AG20443 (cell line): ENCODE results near the gene HNRNPU.
A peak's percentile ranks its signal among the peaks of the same experiment; 100 is the strongest.
"Not testable (repeated sequence)": the region's sequence is repeated elsewhere in the genome, so short reads cannot be mapped to it uniquely, and the experiment has no call there.

ENCODE experiments used
- DNase-seq: peaks from one replicate; pipeline ENCODE4 v3.0.0; 2012; ENCODE audit warnings: low spot score, mixed read lengths

HNRNPU gene

DNA sequence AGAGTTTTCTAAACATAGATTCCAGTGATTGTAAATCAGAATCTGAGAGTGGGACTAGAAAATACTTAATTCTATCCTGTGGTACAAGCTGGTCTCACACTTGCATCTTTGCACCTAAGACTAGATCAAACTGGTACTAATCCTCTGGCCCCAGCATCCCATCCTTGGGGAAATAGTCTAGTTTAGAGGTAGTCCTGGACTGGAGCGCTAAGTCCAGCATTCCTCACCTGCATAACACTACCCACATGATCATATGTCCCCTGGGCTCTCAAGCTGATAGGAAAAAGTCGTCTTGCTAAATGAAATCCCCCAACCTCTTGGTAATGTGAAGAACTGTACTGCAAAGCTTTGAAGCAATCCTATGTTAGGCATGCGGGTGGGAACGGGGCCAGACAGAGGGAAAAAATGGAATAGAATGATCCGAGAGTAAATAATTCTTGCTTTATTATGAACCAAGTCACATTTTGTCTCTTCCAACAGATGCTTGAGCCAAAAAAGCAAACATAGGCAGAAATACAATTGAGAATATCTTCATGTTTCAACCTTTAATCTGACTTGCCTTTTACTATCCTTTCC, 24.0 kb downstream of the HNRNPU start:
- no peak for DNase-seq

DNA sequence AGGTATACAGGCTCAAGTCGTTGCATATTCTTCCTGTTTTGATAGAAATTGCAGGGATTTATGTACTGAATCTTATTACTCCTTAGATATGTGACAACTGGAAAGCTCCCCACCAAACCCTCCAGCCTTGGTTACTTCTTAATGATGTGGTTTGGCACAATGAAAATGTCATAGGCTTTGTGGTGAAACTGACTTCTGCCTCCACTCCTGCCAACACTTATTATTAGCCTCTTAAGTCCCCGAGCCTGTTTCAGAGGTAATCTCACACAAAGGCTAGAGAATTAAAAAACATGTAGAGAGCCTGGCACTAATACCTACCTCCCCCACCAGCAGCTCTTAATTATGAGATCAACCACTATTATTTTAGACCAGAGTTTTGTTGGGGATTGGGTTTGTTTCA, 24.7 kb downstream of the HNRNPU start:
- DNase-seq = peak; percentile 17

DNA sequence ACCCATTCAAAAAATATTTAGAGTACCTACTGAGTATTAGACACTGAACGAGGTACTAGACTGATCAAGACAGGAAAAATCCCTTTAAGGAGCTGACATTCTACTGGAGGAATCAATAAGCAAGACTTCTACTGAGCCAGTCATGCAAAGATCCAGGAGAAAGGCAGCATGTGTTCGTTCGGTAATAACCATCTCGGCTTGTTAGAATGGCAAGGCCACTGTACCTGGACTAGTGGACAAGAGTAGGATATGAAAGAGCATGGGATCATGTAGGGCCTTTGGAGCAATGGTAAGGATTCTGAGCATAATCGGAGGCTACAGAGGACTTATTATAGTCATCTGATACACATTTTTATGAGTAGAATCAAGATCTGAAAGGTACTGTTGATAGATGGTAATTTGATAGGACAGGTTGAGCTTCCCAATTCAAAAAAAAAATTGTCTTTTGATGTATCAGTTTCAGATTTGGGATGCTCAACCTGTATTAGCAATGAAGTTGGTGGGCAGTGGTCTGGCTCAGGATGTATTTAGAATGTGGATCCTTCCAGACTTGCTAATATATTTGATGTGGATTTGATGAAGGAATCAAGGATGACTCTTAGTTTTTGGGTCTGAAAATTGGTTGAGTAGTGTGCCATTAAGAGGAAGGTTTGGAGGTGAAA, 26.6 kb downstream of the HNRNPU start:
- no peak for DNase-seq

DNA sequence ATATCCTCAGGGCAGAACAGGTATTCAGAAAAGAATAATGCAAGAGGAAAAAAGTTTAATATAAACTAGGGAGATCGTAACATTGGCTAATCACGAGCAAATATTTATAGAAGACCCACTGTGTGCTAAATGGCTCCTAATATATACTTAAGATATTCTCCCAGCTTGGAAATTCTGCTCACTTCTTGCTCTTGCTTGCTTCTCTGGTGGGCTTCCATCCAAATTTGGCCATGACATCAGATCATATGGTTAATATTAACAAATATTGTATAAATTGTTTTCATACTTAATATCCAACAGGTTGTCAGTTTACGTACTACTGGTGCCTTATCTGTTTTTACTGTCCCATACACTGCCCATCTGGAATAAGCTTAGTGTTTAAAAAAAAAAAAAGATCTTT, 27.8 kb downstream of the HNRNPU start:
- no peak for DNase-seq

DNA sequence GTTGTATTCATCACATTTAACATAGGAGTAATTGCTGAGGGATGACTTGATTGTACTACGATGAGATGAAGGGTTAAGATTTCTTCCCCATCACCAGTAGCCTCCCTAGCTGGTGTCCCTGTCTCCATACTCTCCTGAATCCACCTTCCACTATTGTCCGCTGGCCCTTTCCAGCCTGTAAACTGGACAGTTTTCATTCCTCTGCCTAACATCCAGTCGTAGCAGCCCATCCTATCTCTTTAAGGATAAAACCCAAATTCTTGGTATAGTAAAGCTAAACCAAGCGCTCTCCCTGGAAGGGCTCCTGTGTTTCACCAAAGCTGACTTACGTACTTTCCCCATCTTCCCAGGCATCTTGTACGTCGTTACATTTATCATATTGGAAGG, 28.2 kb downstream of the HNRNPU start:
- peak; percentile 45 for DNase-seq

DNA sequence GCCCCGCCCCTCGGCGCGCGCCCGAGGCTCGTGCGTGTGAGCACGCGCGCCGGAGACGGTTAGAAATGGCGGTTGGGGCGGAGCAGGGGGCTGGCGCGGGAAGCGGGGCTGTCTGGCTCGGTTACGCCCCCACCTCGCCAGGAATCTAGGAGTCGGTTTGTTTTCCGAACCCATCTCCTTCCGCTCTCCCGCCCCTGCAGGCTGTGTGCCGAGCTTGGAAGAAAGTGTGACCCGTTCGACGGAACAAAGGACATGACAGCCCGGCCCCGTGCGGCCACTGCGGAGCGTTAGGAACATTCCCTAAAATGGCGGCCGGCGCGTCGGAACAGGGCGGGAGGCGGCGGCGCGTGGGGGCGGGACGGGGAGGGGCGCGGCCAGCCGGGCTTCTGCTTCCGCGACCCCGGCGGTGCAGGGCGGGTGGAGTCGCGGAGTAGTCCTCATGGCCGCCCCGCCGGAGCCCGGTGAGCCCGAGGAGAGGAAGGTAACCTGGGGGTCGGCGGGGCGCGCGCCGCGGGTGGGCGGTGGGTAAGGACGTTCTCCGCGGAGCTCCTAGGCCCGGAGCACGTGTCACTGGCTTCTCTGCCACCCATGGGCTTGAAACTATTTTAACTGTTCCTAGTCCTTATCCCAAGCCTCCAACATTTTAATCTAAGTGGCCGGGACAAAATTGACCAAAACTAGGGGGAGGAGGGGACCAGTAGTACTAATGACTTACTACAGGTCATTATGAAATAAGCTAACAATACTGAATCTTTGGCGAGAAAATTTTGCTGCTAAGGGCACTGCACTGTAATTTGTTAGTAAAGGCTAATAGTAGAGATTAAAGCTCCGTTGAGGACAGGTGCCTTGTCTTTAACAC, 28.8 kb downstream of the HNRNPU start, which contains the start of gene COX20:
TSS of gene COX20 (plus strand) at position 383 of the 859 bp plus-strand sequence. CDS start at position 440, 57 bp downstream.
- peak; percentile 94 for DNase-seq

DNA sequence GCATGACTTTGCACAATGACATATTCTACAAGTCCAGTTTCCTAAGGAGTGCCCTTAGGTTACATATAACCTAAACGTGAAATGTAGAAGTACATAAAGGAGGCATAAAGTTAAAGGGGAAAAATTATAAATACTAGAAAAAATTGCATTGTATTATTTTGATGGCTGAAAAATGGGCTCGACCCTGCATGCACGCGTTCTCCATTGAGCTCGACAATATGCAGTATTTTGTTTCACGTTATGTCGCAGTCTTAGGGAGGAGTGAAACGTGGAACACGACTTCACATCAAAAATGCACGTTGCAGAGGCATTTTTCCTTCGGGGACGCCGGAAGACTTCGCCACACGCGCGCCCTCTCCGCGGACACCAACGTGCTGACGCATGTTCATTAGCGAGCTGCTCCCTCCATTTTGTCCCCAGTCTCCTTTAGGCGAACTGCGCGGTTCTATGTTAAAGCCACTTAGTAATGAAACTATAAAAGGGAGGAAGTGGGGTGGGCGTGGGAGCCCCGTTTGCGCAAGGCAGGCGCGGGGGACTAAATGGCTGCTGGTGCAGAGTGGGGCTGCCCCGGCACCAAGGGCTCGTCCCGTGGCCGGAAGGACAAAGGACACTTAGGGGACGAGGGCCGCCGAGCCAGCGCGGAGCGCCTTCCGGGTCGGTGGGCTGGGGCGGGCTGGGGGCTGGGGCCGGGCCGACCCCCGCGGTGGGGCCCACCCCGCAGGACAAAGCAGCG, 29.6 kb downstream of the HNRNPU start:
- peak; percentile 75 for DNase-seq

DNA sequence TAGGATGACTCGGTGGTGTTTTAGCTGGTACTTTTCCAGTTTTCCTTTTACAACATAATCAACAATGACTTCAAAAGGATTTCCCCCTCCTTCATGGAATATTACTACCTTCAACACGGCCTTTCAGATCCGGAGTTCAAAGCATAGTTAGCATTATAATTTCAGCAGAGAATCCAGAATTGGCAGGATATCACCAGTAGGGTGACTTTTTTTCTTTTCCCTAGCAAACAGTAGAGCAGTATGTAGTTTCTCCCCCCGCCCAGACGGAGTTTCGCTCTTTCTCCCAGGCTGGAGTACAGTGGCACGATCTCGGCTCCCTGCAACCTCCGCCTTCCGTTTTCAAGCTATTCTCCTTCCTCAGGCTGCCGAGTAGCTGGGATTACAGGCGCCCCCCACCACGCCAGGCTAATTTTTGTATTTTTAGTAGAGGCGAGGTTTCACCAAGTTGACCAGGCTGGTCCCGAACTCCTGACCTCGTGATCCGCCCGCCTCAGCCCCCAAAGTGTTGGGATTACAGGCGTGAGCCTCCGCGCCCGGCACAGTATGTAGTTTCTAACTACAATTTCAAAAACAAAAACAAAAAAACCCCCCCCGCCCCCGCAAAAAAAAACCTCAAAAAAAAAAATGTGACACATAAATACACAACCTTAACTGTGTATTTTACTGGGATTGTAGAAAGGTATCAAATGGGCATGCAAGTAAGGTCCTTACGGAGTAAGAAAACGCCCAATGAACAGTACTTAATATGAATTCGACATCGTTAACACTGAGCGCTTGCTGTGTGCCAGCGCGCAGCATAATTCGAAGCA, 30.4 kb downstream of the HNRNPU start:
- peak; percentile 58 for DNase-seq

DNA sequence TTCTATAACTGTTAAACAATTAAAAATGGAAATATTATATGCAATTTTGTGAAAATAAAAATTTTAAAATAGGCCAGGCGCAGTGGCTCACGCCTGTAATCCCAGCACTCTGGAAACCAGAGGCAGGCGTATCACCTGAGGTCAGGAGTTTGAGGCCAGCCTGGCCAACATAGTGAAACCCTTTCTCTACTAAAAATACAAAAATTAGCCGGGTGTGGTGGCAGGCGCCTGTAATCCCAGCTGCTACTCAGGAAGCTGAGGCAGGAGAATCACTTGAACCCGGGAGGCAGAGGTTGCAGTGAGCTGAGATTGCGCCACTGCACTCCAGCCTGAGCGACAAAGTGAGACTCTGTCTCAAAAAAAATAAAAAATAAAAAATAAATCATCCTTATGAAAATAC, 31.1 kb downstream of the HNRNPU start:
- not testable (repeated sequence) for DNase-seq

DNA sequence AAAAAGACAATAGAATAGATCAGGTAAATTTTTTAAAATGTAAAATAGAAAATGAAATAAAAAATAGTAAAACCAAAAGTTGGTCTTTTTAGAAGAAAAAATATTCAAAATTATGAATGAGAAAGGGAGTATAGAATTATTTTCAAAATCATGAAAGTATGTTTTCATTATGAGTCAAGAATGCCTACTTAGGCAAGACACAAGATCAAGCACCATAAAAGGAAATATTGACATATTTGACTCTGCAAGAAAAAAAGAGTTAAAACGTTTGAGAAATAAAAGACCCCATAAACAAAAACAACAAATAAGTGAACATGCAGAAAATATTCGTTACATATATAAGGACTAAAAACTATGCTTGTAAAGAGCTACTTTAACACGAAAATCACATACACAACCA, 33.7 kb downstream of the HNRNPU start:
- DNase-seq = no peak

DNA sequence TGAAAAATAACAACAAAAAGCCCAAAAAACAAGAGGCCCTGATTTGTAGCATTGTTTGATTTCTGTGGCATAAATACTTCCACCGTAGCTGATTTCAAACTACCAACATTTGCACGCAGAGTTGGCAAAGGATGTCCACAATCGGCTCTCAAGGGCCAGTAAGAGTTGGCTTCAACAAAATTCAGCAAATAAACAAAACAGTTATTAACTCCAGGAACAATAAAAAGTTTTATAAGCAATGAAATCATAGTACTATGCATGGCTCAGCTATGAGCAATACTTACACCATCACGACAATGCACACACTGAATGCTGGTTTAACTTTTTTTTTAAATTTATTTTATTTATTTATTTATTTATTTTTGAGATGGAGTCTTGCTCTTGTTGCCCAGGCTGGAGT, 37.6 kb downstream of the HNRNPU start:
- no peak for DNase-seq

DNA sequence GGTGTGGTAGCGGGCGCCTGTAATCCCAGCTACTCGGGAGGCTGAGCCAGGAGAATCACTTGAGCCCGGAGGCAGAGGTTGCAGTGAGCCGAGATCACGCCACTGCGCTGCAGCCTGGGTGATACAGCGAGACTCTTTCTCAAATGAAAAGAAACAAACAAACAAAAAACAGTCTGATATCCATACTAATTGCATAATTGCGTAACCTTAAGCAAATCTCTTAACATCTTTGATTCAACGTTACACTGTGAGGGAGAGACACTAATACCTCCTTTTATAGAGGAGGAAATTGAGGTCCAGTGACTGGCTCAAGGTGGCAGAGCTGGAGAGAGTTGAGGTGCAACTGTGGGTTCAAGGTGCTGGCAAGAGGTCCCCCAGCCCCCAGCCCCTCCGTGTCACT, 41.5 kb downstream of the HNRNPU start:
- DNase-seq = no peak

DNA sequence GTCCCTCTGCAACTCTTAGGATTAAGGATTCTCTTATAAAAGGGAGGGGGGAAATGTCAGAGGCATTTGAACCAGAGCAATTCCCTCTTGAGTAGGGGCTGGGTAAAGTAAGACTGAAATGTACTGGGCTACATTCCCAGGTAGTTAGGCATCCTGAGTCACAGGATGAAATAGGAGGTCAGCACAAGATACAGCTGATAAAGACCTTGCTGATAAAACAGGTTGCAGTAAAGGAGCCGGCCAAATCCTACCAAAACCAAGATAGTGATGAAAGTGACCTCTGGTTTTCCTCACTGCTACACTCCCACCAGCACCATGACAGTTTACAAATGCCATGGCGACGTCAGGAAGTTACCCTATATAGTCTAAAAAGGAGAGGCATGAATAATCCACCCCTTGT, 43.2 kb downstream of the HNRNPU start:
- no peak for DNase-seq

DNA sequence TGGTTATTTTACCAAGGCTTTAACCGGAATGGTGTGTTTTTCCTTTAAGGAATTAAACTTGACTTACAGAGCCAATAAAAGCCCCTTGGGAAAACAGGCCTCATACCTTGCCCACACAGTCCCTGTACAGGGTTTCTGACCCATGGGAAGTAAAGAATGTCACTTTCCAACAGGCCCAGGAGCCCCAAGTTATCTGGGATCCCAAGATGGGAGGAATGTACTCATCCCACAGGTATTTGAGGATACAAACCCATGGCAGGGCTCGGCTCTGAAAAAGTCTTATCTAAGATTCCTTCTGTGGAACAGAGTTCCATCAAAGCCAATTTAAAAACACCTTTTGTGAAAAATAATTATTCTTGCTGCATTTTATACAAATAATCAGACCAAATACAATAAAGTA, 44.2 kb downstream of the HNRNPU start:
- DNase-seq = no peak

DNA sequence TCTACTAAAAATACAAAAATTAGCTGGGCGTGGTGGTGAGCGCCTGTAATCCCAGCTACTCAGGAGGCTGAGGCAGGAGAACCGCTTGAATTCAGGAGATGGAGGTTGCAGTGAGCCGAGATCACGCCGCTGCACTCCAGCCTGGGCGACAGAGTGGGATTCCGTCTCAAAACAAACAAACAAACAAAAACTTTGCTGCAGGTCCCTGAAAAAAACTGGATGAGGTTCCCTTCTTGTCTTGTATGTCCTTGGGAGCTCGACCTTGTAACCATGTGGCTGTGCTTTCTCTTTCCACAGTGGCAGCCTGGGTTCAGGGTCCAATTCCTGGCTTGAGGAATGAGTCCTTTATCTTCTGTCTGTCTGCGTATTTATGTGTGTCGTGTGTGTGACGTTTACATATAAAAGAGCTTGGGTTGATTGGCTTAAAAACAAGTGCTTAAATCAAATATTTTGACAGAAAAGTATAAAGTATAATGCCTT, 46.9 kb downstream of the HNRNPU start:
- DNase-seq = no peak

DNA sequence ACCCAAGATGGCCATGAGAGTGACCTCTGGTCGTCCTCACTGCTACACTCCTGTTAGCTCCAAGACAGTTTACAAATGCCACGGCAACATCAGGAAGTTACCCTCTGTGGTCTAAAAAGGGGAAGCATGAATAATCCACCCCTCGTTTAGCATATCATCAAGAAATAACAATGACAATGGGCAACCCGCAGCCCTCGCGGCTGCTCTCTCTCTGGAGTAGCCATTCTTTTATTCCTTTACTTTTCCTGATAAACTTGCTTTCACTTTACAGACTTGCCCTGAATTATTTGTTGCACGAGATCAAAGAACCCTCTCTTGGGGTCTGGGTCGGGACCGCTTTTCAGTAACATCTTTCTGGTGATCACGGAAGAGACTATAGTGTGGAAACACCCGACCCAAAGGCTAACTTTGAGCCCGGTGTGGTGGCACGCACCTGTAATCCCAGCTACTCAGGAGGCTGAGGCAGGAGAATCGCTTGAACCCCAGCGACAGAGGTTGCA, 48.7 kb downstream of the HNRNPU start:
- DNase-seq = no peak

DNA sequence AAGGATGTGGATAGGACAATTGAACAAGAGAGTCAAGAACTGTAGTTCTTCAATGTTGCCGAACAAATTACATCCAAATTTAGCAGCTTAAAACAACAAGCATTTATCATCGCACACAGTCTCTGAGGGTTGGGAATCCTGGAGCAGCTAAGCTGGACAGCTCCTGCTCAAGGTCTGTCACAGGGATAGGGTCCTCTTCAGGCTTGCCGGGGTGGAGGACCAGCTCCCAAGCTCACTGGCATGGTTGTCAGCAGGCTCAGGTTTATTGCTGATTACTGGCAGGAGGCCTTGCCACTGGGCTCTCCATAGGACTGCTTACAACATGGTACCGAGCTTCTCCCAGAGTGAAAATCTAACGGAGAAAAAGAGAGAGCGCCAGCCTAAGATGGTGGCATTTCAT, 51.0 kb downstream of the HNRNPU start:
- DNase-seq = no peak

DNA sequence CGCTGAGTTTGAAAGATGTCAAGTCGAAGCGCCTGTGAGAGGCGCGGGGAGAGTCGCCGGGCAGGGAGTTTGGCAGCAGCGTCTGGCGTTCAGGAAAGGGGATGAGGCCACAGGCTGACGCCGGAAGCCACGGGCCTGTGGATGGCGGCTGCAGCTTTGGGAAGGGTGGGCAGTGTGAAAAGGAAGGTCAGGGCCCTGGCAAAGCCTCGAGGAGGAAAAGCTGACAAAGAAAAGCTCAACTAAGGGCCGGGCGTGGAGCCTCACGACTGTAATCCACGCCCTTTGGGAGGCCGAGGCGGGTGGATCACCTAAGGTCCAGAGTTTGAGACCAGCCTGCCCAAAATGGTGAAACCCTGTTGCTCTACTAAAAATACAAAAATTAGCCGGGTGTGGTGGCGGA, 54.1 kb downstream of the HNRNPU start:
- no peak for DNase-seq

DNA sequence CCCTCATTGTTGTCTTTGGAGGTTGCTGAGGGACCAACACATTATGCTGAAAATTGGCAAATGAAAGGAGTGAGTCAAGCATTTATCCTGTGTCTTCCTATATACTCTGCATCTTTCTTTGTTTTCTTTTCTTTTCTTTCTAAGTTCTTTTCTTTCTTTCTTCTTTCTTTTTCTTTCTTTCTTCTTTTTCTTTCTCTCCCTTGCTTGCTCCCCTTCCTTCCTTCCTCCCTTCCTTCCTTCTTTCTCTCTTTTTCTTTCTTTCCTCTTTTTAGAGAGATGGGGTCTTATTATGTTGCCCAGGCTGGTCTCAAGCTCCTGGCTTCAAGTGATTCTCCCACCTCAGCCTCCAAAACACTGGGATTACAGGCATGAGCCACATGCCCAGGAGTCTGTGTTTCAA, 57.2 kb downstream of the HNRNPU start:
- DNase-seq = no peak

DNA sequence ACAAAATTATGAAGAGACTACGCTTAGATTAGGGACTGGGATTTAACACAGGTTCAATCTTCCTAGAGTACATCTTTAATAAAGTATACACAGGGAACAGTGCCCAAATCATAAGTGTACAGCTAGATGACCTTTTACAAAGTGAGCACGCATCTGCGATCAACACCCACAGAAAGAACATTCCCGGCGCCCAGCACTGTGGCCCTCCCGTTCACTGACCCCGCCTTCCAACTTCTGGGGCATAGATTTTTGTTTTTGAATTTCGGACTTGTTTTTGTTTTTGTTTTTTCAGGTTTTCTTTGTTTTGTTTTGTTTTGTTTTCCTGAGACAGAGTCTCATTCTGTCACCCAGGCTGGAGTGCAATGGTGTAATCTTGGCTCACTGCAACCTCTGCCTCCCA, 59.5 kb downstream of the HNRNPU start:
- DNase-seq = no peak

DNA sequence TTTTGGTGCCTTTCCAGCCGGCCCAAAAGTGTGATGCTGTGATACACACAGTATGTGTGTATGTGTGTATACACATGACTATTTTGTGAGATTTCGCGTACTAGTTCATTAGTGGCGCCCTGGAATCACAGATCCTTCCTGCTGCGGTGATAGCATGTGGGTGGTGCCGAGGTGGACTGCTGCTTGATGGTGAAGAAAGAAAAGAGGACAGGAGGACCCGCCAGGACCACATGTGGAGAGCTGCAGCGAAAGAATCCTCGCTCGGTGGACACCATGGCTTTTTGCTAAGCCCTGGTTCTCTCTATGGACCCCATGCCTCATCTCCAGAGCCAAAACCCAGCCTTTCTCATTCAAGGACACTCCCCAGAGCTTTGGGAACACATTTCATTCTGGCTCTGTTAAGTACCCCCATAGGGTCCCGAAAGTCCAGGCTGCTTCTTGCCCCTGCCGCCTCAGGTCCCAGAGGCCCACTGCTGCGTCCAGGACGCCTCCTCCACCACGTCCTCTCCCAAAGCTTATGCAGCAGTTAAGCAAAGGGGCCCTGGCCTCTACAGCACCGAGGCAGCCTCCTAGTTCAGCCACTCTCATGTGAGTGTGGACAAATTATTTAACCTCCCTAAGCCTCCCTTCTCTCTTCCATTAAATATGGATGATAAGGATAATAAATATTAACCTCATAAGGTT, 61.6 kb downstream of the HNRNPU start:
- no peak for DNase-seq
